WTC11 (cell line): ENCODE measurements around the gene SPATA19.

ENCODE experiments used
- CTCF ChIP-seq: fragments of 200-600 bp; IDR thresholded peaks from 2 replicates; pipeline ENCODE4 v1.8.0; 2022; ENCODE audit warnings: antibody characterized with exemption
- FOXK1 ChIP-seq: sonication (generic); formaldehyde crosslinking; IDR thresholded peaks from 2 replicates; pipeline ENCODE4 v1.8.0; 2022; ENCODE audit warnings: mild to moderate bottlenecking, moderate library complexity, missing genetic modification reagents
- MLX ChIP-seq: sonication (generic); formaldehyde crosslinking; IDR thresholded peaks from 2 replicates; pipeline ENCODE4 v1.8.1; 2023; ENCODE audit warnings: mild to moderate bottlenecking, missing genetic modification reagents, moderate library complexity
- SP1 ChIP-seq: sonication (generic); formaldehyde crosslinking; conservative IDR thresholded peaks from 2 replicates; pipeline ENCODE4 v1.8.1; 2022; ENCODE audit warnings: missing genetic modification reagents

GRCh38 chr11:133810766-133811165 is 34.5 kb downstream of the SPATA19 start:
- TF ChIP-seq CTCF (no peak), MLX (no peak), SP1 (CRISPR knock-in tag) (no peak), FOXK1 (no peak)
